ENCODE results near the gene COL5A1. TPM values are rescaled to one million over a fixed set of nuclear protein-coding genes. Genes with fewer than 3 reads are reported as not detected.

COL5A1 gene
- polyA plus RNA-seq, 1 donor (not counting 4 experiments of a cell fraction or from before 2014, with no cell fraction given), result 3.1 TPM

DNA sequence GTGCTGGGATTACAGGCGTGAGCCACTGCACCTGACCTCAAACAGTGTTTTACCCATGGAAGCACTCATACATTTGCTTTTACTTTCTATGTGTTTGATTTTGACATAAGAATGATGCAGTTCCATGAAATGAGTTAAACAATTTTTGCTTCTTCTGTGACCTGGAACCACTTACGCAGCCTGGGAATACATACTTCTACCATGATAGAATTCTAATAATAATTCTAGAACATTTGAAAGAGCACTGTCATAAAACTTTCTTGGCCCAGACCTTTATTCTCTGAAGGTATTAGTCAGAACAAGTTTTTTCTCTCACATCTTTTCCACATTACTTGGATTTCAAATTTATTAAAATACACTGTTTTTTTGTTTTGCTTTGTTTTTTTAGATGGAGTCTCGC, 25.3 kb upstream of the COL5A1 start:
- dilution Hi-C loops (cut with MboI; ENCODE audit: extremely low pct_ligation_motif_present, low sequenced_read_pairs), result no loop called here
- FAIRE-seq (no peak), DNase-seq (ENCODE audit: low read depth, low spot score) (no peak)
- Histone ChIP-seq H3K27me3 (ENCODE audit: control insufficient read depth, extremely low read depth, insufficient read depth, low read length) (no peaks in the 10 kb centered on the region), H2AFZ (ENCODE audit: control insufficient read depth, low read length) (no peak overlapping the region), H3K9me1 (ENCODE audit: control insufficient read depth, extremely low read depth, insufficient read depth, low read length) (no peaks in the 10 kb centered on the region), H3K36me3 (ENCODE audit: control insufficient read depth in 2 of 2, extremely low read depth in 1 of 2, insufficient read depth in 2 of 2, low read length in 2 of 2) (no peaks in the 10 kb centered on the region), H3K4me2 (ENCODE audit: control insufficient read depth, extremely low read depth, insufficient read depth, low read depth, low read length) (no peak overlapping the region), H3K79me2 (ENCODE audit: control insufficient read depth, insufficient read depth, low read length) (no peaks in the 10 kb centered on the region), H3K4me3 (ENCODE audit: control insufficient read depth in 2 of 3, extremely low read depth in 1 of 3, insufficient read depth in 2 of 3, low read depth in 1 of 3, low read length in 3 of 3) (no peak overlapping the region), H3K4me1 (ENCODE audit: control insufficient read depth, extremely low read depth, insufficient read depth, low read length) (peaks cover under 1% of the 10 kb centered on the region), H3K27ac (ENCODE audit: control insufficient read depth, insufficient read depth, low read length) (no peak overlapping the region), H3K9me3 (ENCODE audit: control insufficient read depth, low read depth, low read length) (peaks cover 2% of the 10 kb centered on the region), H4K20me1 (ENCODE audit: control insufficient read depth, extremely low read depth, insufficient read depth, low read length) (no peaks in the 10 kb centered on the region), H3K9ac (ENCODE audit: control insufficient read depth, extremely low read depth, insufficient read depth, low read length) (no peak overlapping the region)
- no peak for TF ChIP-seq EZH2 (IDR thresholded peaks at IDR 0.05; ENCODE audit: low read length)
- TF ChIP-seq, protein P1, sequence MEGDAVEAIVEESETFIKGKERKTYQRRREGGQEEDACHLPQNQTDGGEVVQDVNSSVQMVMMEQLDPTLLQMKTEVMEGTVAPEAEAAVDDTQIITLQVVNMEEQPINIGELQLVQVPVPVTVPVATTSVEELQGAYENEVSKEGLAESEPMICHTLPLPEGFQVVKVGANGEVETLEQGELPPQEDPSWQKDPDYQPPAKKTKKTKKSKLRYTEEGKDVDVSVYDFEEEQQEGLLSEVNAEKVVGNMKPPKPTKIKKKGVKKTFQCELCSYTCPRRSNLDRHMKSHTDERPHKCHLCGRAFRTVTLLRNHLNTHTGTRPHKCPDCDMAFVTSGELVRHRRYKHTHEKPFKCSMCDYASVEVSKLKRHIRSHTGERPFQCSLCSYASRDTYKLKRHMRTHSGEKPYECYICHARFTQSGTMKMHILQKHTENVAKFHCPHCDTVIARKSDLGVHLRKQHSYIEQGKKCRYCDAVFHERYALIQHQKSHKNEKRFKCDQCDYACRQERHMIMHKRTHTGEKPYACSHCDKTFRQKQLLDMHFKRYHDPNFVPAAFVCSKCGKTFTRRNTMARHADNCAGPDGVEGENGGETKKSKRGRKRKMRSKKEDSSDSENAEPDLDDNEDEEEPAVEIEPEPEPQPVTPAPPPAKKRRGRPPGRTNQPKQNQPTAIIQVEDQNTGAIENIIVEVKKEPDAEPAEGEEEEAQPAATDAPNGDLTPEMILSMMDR (optimal IDR thresholded peaks at IDR 0.05 in 1 of 3, IDR thresholded peaks at IDR 0.05 in 1 of 3, conservative IDR thresholded peaks at IDR 0.05 in 1 of 3; ENCODE audit: extremely low read depth in 1 of 3, insufficient read depth in 2 of 3, low read length in 3 of 3), result no peak

DNA sequence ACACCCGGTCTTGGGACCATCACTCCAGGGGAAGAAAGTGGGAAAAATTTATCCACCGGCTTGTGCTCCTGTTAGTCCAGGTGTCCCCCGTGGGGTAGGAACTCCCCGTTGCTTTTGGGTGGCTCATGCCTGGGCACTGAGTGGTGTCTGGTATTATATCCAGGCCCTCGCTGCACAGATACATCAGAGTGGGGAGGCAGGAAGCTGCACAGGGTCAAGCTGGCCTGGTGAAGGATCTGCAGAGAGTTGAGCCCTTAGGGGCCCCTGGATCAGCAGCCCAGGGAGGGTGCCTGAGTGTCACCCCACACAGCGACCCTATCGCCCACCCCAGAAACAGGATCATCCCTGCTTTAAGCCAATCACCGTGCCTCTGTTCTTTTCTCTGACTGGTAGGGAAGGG, 24.4 kb upstream of the COL5A1 start:
- H3K4me1 ChIP-seq (ENCODE audit: control insufficient read depth, extremely low read depth, insufficient read depth, low read length), result no peaks in the 10 kb centered on the region
- TF ChIP-seq, protein P1 (optimal IDR thresholded peaks at IDR 0.05 in 1 of 3, IDR thresholded peaks at IDR 0.05 in 1 of 3, conservative IDR thresholded peaks at IDR 0.05 in 1 of 3; ENCODE audit: extremely low read depth in 1 of 3, insufficient read depth in 2 of 3, low read length in 3 of 3), result no peak
- TF ChIP-seq EZH2 (IDR thresholded peaks at IDR 0.05; ENCODE audit: low read length), result no peak
- peaks cover 2% of the 10 kb centered on the region for H3K9me3 ChIP-seq (ENCODE audit: control insufficient read depth, low read depth, low read length)
- FAIRE-seq, result no peak
- H2AFZ ChIP-seq (ENCODE audit: control insufficient read depth, low read length), result no peak overlapping the region
- no peaks in the 10 kb centered on the region for H3K36me3 ChIP-seq (ENCODE audit: control insufficient read depth in 2 of 2, extremely low read depth in 1 of 2, insufficient read depth in 2 of 2, low read length in 2 of 2)
- H3K27me3 ChIP-seq (ENCODE audit: control insufficient read depth, extremely low read depth, insufficient read depth, low read length), result no peaks in the 10 kb centered on the region
- H4K20me1 ChIP-seq (ENCODE audit: control insufficient read depth, extremely low read depth, insufficient read depth, low read length), result no peaks in the 10 kb centered on the region
- no peak overlapping the region for H3K4me2 ChIP-seq (ENCODE audit: control insufficient read depth, extremely low read depth, insufficient read depth, low read depth, low read length)
- no peak overlapping the region for H3K27ac ChIP-seq (ENCODE audit: control insufficient read depth, insufficient read depth, low read length)
- no peaks in the 10 kb centered on the region for H3K9me1 ChIP-seq (ENCODE audit: control insufficient read depth, extremely low read depth, insufficient read depth, low read length)
- DNase-seq (ENCODE audit: low read depth, low spot score), result no peak
- no peak overlapping the region for H3K4me3 ChIP-seq (ENCODE audit: control insufficient read depth in 2 of 3, extremely low read depth in 1 of 3, insufficient read depth in 2 of 3, low read depth in 1 of 3, low read length in 3 of 3)
- dilution Hi-C loops (cut with MboI; ENCODE audit: extremely low pct_ligation_motif_present, low sequenced_read_pairs), result no loop called here
- no peak overlapping the region for H3K9ac ChIP-seq (ENCODE audit: control insufficient read depth, extremely low read depth, insufficient read depth, low read length)
- no peaks in the 10 kb centered on the region for H3K79me2 ChIP-seq (ENCODE audit: control insufficient read depth, insufficient read depth, low read length)
